Measurements from ENCODE around the gene STX1A.
"Not testable (repeated sequence)": the region's sequence is repeated elsewhere in the genome, so short reads cannot be mapped to it uniquely, and the experiment has no call there.

STX1A gene

DNA sequence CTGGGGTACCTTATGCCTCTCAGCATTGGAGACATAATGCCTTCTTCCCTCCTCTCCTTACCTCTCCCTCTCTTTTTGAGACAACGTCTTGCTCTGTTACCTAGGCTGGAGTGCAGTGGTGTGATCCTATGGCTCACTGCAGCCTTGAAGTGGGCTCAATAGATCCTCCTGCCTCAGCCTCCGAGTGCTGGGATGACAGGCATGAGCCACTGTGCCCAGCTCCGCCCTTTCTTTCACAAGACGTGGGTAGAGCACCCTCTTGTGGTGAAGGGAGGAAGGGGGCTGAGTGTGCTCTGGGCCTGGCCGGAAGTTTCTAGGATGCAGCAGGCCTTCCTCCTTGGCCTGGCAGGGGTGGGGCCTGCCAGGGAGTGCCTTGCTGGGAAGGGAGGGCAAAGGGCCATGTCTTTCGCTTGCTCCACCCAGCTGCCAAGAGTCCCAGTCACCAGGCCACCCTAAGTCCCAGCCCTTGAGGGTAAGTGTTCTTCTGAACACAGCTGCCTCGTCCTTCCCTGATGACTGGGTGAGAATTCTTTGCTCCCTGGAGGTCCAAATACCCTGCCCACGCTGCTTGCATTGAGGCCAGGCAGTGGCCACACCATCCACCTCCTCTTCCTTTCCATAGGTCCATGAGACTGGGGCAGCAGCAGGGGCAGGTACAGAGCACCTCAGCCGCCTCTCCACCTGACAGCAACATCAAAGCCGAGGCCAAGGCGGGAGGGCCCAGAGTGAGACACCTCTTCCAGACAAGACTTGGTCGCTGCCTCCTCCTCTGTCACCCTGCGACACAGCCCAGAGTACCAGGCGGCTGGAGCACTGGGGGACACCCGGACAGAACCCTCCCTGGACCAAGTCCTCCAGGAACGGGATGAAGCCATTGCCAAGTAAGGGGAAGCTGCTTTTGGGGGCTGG is 15.4 kb upstream of the STX1A start:
- peak; percentile 84 for DNase-seq

DNA sequence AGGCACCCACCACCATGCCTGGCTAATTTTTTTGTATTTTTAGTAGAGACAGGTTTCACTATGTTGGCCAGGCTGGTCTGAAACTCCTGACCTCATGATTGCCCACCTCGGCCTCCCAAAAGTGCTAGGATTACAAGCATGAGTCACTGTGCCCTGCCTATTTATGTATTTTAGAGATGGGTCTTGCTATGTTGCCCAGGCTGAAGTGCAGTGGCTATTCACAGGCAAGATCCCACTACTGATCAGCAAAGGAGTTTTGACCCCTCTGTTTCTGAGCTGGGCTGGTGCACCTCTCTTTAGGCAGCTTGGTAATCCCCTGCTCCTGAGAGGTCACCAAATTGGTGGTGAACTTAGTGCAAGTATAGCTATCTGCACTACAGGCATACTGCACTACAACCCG is 12.9 kb upstream of the STX1A start:
- no peak for DNase-seq

DNA sequence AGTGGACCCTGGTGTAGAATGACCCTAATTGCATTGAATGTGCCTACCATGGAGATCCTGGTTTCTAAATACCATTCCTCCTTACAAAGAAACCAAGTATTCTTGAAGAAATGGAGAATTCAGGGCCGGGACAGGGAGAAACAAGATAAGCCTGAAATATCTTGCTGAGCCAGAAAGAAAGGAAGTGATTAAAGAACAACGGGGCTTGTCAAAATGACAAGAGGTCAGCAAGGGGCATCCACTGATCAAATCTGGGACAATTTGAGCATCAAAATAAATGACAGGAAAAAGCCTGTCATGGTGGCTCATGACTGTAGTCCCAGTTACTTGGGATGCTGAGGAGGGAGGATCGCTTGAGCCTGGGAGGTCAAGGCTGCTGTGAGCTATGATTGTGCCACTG is 11.0 kb upstream of the STX1A start:
- DNase-seq = no peak

DNA sequence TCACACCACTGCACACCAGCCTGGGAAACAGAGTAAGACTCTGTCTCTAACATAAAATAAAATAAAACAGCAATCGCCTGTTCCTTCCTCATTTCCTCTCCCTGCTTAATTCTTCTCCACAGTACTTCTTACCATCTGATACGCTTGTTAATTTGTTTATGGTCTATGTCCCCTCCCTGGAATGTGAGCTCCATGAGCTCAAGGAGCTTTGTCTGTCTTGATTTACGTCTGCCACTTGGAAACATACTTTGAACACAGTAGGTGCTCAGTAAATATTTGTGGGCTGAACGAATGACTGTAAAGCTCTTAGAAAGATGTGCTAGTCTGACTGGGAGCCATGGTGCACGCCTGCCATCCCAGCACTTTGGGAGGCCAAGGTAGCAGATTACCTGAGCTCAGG is 9.1 kb upstream of the STX1A start:
- DNase-seq = no peak

DNA sequence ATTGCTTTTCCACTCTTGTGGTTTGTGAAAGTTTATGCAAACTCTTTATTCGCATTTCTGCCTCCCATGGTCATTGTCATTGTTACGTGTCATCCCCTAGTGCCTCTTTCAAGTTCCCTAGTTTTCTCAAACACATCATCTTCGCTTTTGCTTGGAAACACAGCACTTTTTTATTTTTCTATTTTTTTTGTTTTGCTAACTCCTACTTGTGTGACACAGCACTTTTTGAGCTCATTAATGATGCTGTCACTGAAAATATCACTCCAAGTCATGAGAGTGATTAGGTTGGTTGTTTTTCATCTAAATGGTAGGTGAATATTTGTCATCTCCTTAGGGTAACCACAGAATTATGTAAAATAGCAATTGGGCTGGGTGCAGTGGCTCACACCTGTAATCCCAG is 8.5 kb upstream of the STX1A start:
- DNase-seq = no peak

DNA sequence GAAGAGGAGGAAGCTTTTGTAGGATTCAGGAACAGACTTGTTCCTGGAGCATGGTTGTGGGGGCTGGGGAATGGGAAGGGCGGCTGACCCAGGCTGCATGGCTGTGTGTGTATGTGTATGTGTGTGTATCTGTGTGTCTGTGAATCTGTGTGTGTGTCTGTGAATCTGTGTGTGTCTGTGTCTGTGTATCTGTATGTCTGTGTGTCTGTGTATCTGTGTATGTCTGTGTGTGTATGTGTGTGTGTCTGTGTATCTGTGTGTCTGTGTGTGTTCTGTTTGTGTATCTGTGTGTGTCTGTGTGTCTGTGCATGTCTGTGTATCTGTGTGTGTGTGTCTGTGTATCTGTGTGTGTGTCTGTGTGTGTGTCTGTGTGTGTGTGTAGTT is 6.6 kb upstream of the STX1A start:
- no peak for DNase-seq

DNA sequence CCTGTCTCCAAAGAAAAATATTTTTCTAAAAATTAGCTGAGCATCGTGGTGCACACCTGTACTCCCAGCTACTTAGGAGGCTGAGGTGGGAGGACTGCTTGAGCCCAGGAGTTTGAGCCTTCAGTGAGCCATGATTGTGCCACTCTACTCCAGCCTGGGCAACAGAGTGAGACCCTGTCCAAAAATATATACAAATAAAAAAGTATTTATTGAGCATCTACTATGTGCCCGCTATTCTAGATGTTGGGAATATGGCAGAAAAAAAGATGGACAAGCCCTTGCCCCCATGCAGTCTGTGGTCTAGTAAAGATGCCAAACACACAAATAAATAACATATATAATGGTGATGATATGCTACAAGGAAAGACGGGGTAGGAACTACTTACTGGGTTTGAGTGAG is 4.3 kb upstream of the STX1A start:
- DNase-seq = no peak

DNA sequence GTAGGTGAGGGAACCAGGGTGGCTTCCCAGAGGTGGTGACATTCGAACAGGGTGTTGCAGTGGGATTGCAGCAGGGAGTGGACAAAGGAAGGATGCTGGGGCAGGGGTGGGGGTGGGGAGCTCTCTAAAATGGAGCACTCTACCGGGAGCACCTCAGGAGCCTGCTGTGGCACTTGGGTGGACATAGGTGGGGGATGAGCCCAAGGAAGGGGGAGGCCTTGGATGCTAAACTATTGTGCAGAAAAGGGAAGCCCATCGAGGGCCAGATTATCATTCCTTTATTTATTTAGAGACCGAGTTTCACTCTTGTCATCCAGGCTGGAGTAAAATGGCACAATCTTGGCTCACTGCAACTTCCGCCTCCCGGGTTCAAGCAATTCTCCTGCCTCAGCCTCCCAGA is 3.3 kb upstream of the STX1A start:
- DNase-seq = no peak

DNA sequence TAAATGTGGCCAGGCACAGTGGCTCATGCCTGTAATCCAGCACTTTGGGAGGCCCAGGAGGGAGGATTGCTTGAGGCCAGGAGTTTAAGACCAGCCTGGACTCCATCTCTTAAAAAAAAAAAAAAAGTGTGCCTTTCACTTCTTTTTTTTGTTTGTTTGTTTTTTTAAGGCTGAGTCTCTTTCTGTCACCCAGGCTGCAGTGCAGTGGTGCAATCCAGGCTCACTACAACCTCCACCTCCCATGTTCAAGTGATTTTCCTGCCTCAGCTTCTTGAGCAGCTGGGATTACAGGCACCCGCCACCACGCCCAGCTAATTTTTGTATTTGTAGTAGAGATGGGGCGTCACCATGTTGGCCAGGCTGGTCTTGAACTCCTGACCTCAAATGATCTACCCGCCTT is 2.7 kb upstream of the STX1A start:
- not testable (repeated sequence) for DNase-seq

DNA sequence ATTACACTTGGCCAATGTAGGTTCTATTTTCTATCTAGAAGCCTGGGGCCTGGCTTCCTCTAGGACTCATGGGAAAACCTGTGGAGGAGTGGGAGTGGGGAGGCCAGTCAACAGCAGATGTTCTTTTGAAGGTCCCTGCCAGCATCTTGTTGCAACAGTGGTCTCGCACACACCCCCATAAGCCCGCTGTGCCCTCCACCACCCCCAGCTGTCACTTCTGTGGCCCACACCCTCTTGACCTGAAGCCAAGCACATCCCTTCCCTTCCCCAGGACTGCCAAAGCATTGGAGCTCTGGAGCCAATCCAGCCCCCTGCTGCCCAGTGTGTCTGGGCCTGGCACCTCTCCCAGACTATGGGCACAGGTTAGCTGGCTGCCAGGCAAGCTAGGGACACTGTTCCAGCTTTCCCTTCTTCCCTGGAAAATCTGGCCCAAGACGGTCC is 1.9 kb upstream of the STX1A start:
- no peak for DNase-seq

DNA sequence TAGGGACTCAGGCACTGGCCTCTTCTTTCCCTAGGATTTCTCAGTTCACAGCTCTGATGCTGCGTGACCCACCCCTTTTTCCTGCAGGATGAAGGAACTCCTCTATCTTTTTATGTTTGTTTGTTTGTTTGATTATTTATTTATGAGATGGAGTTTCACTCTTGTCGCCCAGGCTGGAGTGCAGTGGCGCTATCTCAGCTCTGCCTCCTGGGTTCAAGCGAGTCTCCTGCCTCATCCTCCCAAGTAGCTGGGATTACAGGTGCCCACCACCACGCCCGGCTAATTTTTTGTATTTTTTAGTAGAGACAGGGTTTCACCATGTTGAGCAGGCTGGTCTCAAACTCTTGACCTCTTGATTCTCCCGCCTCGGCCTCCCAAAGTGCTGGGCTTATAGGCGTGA is 974 bp upstream of the STX1A start:
- not testable (repeated sequence) for DNase-seq

DNA sequence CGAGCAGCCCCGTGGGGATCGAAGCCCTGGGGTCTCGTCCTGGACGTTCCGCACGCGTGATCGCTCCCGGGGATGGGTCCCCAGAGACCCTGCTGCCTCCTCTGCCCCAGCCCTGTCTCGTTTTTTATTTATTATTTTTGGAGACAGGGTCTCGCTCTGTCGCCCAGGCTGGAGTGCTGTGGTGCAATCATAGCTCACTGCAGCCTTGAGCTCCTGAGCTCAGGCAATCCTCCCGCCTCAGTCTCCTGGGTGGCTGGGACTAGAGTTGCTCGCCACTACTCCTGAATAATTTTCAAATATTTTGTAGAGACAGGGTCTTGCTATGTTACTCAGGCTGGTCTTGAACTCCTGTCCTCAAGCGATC is 319 bp upstream of the STX1A start:
- DNase-seq = no peak

DNA sequence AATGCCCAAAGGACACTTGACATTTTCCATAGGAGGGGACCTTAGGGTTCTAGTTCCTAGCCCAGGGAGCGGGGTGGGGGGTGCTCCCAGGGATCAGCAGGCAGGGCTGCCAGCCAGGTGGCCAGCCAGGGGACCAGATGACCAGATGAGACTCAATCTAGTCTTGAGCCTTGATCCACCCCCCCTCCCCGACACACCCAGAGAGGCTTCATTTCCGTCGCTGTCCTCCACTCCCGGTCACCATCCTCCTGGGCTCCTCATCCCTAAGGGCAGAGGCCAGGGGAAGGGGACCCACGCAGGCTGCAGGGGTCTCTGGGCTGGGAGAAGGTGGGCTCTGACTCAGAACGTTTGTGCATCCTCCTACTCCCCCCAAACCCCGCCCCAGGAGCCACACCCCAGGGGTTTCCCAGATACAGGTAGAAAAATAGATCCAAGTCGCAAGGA is 1.0 kb downstream of the STX1A start:
- peak; percentile 38 for DNase-seq

DNA sequence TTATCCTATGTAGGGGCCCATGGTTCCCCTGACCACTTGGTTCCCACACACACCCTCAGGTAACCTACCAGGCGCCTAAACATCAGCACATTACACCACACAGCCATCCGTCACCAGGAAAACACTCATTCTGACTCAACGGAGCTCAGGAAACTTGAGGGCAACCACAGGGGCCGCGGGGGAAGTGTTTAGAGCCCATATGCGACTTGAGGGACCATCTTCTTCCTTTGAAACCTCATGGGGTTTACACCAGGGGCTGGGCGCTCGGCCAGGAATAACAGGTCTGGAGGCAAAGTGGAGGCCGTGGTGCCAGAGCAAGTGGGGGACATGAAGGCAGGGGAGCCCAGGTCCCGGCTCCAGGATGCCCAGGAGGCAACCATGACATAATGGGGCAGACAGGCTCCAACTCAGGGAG is 1.5 kb downstream of the STX1A start:
- peak; percentile 86 for DNase-seq

DNA sequence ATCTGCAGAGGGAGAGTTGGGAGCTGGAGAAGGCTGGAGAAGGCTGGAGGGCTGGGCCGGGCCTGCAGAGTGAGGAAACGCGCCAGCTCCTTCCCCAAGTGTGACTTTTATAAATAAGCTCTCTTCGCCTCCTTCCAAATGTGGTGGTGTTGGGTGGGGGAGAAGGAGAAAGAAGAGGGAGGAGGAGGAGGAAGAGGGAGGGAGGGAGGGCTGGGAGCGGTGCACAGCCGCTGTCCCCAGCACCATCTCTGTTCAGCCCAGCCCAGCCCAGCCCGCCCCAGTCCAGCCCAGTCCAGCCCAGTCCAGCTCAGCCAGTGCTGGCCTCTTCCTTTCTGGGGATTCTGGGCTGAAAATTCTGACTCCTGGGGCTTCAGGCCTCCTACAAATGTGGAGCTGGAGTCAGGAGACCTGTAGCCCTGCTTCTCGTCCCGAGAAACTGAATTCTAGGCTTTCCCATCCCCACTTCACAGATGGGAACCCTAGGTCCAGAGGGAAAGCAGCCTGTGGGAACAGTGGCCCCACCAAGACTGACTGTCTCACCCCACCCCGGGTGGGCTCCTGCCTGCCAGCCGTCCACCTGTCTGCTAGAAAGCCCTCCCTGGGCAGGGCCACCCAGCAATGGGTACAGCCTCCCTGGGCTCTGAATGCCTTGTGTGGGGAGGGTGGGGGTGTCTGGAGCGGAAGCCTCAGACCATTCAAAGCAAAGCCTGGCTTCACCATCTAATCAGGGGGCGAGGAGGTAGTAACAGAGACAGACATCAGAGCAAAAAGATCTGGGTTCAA is 2.3 kb downstream of the STX1A start:
- DNase-seq = no peak

DNA sequence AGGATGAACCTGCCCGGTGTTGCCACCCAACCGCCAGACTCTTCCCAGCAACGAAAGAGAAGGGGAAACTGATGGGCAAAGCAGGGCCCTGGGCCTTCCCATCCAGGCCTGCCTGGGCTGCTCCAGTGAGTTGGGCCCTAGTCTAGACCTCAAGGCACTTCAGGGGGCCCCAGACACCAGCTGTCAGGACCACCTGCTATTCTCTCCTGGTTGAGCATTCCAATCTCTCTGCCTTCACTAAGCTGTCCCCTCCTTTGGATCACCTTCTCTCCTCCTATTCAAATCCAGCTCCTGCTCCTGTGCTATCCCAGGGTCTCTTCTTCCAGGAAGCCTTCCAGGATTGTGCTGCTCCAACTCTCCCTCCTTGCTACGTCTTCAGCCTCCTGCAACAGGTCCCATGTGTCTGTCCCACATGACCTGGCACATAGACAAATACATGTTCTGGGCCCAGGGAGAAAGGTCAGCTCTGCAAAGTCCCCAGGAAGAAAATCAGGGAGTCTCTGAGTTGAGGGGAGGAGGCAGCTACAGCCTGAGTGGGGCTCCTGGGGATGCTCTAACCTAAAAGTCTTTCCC is 3.1 kb downstream of the STX1A start:
- DNase-seq = no peak

DNA sequence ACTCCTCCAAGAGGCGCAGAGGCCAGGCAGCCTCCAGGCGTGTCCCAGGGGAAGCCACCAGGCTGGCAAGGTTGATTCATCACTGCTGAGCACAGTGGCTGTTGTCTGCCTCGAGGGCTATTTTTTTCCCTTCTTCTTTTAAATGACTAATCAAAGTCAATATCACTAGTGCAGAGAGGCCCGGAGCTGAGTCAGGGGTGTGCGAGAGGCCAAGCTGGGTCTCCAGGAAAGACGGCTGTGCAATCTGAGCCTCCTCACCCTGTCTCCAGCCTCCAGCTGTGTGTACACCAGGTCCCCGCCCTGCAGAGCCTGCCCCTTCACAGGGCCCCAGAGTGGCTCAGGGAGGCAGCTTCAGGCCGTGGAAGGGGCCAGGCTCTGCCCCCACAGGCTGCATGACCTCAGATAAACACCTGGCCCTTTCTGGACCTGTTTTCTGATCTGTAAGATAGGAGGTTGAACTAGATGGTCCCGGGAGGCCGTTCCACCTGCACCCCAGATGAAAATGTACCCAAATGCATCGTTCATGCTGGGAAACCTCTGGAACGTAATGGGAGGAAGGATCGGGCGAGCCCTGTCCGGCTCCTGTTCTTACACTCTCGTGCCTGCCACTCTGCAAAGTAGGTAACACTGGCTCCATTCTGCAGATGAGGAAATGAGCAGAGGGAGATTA is 3.7 kb downstream of the STX1A start:
- peak; percentile 17 for DNase-seq

DNA sequence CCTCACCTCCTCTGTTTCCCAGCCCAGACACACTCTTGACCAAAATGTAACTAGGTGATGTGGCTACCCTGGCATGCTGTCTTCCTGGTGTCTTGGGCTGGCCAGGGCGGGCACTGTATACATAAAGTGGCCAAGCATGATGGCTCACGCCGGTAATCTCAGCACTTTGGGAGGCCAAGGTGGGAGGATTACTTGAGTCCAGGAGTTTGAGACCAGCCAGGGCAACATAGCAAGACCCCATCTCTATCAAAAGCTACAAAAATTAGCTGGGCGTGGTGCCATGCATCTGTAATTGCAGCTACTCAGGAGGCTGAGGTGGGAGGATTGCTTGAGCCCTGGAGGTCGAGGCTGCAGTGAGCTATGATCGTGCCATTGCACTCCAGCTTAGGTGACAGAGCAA is 6.2 kb downstream of the STX1A start:
- DNase-seq = not testable (repeated sequence)

DNA sequence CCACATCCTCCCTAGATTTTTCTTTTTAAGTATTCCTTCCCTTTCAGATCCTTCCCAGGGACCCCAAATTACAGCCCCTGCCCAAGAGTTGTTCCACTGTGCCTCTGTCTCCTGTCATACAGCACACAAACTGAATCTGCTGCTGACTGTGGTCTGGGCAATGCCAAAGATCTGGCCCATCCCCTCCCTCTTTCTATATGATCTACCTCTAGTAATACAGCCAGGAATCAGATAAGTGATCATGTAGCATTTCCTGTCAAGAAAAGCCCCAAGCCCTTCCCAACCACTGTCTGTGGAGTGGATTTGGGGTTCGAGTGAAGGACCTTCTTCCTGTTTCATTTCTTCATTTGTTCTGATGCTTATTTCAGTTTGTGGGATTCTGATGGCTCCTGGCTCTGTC is 6.7 kb downstream of the STX1A start:
- no peak for DNase-seq

DNA sequence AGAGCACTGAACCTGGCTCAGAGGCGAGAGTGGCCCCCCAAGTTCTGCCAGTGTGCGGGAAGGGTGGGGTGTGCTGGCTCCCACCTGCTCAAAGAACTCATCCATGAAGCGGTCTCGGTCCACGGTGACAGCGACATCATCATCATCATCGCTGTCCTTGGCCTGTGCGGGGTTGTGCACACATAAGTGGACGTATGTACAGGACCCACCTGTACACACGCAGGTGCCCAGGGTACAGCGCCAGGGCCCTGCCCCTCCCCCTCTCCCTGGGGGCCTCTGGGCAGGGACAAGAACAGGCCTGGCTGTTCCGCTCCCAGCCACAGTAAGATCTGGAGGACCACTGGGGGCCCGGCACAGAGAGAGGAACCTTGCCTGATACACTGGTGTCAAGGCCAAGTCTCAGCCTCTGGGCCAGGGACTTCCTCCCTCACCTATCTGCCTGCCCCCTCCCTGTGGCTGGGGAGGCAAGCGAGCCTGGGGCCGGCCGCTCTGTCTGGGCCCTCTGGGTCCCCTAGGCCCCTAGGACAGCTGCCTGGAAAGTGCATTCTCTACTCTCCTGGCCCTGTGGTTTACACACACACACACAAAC is 10.4 kb downstream of the STX1A start:
- DNase-seq = no peak

DNA sequence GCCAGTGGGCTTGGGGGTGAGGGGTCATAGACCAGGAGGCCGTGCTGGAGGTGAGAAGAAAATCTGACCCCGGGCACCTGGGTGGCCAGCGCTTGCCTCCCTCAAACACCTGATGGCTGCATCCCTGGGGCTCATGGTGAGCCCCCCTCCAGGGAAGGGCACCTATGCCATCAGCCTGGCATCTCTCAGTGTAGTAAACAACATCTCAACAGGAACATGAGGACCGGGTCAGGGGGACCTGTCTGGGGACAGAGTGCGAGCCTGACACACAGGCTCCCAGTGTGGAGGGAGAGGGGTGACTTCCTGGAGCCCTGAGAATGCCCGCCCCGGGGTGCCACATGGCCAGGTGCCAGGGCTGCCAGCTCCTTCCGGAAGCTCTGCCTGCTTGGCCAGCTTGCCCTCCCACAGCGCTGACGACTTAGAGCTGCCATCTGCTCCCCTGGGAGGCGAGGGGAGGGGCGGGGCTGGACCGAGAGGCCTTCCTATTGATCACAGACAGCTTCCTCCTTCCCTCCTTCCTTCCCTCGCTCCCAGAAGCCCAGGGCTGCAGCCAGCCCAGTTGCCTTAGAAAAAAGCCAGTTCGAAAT is 12.3 kb downstream of the STX1A start:
- DNase-seq = no peak
